GM19035 (cell line): ENCODE data around the gene ZNF132.
"Not testable (repeated sequence)": the region's sequence is repeated elsewhere in the genome, so short reads cannot be mapped to it uniquely, and the experiment has no call there.

ENCODE experiments used
- ATAC-seq: cut with Tn5 transposase; IDR thresholded peaks from one replicate; pipeline ENCODE4 v1.9.1; 2021; ENCODE audit not compliant: unreplicated experiment

ZNF132 gene

GRCh38 chr19:58408152-58409009, 31.6 kb downstream of the ZNF132 start, which contains the start of gene ZNF584:
TSS of gene ZNF584 (plus strand) at chr19:58408649. CDS start at chr19:58409148, 499 bp downstream.
- ATAC-seq: peak; percentile 92

- ATAC-seq: no peak
Measured at GRCh38 chr19:58407658-58408151, 32.2 kb downstream of the ZNF132 start.

DNA sequence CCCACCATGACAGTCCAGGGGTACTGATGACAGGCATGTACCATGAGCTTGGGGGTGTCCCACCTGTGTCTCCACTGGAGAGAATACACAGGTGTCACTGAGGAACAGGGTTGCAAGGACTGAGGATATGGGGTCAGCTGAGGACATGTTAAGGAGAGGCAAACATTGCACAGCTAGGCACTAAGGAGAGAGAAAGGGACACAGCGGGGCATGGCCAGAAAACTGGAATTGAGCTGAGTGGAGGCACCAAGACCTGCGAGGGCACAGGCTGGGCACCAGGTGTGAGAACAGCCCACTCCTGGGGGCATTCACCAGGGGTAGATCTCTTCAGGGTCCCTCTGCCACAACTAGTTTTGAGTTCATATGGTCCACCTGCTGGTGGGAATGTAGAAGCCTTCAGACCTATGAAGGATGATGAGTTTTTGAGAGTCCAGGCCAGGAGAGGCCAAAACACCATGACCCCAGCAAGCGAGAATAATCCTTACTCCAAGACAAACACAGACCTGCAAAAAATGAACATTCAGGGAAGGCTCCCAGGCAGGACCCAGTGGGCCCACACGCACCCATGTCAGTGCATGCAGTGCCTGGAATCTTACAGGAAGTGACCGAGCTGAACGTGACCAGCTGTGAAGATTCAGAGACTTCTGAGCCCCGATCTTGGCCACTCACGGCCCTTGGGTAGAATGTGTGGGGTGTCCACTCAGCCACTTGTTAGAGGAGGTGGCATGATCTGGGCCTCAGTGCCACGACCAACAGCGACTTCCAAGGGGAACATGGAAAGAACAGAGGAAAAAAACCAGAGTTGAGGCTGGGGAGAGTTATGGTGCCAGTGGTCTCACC, 32.9 kb downstream of the ZNF132 start:
- ATAC-seq: no peak

DNA sequence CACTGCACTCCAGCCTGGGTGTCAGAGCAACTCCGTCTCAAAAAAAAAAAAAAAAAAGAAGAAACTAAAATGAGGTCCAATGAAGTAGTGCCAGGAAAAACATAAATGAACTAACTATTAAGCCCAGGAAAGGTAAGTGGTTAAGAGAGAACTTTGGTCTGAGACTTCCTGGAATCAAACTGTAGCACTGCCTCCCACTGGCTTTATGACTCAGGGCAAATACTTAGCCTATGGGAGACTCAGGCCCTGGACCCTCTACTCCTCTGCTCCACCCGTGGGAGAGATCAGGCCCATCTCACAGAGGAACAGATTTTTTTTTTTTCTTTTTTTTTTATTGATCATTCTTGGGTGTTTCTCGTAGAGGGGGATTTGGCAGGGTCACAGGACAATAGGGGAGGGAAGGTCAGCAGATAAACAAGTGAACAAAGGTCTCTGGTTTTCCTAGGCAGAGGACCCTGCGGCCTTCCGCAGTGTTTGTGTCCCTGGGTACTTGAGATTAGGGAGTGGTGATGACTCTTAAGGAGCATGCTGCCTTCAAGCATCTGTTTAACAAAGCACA, 36.0 kb downstream of the ZNF132 start:
- ATAC-seq: not testable (repeated sequence)

DNA sequence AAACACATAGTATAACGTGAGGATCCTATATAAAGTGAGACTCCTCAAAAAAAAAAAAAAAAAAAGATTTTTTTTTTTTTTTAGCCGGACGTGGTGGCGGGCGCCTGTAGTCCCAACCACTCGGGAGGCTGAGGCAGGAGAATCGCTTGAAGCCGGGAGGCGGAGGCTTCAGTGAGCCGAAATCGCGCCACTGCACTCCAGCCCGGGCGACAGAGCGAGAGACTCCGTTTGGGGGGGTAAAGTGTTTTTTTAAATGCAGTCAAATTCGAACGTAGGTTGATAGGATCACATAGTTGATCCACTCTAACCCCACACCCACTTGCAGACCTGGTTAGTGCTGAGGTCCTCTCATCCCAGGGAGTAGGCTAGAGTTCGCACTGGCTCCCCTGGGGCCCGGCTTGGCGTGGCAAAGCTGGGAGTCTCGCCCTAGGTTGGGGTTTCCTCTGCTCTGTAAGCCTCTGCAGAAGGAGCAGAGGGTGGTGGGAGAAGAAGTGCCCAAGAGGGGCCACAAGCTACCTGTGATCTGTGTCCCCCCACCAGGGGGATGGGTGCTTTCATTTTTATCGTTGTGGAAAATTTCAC, 38.0 kb downstream of the ZNF132 start:
- no peak for ATAC-seq

DNA sequence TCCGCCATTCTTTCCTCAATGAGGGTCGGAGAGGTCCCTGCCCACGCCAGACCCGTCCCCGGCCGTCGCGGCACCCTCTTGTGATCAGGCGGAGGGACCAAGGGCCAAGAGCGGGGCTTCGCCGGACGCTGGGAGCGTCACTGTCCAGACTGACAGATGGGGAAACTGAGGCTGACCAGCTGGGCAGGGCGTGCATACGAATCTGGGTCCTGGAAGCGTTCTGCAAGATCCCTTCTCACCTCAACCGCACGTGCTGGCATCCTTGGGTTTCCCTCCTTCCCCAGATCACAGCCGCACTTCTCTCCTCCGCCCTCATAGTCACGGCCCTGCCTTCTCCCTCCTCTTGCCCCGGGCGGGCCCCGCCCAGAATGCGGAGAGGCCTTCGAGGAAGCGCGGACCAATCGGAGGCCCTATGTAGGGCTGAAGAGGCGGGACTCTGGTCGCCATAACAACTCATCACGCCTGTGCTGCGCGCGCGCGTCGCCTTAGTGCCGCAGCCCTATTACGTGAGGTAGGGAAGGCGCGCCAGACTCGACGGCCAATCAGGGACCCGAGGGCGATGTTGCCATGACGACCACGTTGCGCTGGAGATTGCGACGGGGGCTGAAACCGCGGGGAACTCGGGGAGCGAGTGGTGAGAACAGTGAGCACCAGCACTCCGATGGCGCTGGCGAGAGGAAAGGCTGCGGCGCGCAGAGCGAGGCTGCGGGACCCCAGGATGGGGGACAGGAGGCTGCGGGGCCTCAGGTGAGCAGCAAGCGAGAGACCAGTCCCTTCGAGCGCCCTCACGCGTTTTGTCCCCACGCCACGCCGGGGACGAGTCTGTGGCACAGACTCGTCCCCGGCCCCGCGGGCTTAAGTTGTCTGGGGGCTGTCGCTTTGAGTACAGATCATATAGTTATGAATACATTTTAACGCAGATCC, 38.8 kb downstream of the ZNF132 start:
- peak; percentile 99 for ATAC-seq

GRCh38 chr19:58400316-58400915, 39.5 kb downstream of the ZNF132 start:
- no peak for ATAC-seq

DNA sequence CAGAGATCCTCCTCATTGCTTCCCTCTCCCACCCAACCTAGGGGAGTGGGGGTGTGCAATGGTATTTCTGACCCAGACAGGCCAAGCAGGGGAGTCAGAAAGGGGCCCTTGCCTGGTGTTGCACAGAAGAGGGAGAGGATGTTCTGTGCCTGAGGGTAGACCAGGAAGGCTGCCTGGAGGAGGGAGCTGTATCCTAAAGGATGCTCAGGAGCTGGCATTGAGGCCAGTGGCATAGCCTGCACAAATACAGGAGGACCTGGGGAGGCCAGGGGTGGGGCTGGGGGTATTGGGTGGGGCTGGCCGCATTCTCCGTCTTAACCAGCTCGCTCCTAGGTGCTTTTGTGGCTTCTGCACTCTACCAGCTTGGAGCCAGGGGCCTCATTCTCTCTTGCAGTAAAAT, 40.0 kb downstream of the ZNF132 start:
- no peak for ATAC-seq

DNA sequence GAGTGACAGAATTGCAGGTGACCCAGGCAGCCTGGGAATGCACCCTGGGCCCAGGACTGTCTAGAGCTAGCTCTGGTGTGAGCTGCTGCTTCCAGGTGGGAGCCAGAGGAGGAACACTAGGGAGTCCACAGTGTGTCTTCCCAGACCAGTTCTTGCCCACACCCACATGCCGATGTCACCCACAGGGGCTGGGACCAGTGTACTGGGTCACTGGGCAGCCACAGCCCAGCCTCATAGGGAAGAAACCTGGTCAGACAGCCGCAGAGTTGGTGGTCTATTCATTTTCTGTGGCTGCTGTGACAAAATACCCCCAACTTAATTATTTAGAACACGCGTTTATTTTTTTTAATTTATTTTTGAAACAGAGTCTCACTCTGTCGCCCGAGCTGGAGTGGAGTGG, 41.4 kb downstream of the ZNF132 start:
- ATAC-seq: no peak

DNA sequence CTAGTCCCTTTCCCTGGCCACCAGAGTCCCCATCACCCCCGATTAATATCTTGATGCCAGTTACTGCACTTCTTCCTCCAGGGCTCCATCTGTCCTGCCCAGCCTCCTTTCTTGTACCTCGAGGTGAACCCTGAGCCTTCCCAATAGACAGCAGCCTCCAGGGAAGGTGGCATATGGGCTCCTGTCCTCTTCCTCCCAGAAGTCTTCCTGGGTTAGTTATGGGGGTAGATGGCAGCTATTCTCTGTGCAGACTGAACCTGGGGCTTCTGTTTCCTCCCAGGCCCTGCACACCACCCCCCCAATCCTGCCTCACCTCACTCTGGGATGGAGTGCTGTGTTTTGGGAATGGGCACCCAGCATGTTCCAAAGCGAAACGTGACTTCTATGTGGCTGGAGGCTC, 41.9 kb downstream of the ZNF132 start:
- no peak for ATAC-seq

GRCh38 chr19:58397533-58398037, 42.4 kb downstream of the ZNF132 start:
- ATAC-seq: no peak

GRCh38 chr19:58396691-58397532, 43.0 kb downstream of the ZNF132 start:
- no peak for ATAC-seq

DNA sequence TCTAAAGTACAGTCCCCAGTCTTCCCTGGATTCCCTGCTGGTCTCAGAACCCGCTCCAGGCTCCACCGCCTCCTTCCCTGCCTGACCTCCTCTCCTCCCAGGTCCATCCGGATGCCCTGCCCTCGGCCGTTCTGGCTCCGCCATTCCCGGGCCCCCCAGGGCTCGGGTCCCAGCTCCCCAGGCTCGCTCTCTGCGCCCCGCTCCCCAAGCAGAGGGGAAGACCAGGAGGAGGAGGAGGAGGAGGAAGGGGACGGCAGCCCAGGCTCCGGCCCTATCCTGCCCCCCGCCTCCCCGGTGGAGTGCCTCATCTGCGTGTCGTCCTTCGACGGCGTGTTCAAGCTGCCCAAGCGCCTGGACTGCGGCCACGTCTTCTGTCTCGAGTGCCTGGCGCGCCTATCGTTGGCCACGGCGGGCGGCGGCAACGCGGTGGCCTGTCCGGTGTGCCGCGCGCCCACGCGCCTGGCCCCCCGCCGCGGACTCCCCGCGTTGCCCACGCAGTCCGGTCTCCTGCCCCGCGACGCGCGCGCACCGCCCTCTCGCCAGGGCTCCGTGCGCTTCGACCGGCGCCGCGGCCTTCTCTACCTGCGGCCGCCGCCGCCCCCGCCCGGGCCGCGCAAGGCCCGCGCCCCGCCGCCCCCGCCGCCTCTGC, 43.9 kb downstream of the ZNF132 start:
- ATAC-seq: no peak

GRCh38 chr19:58395220-58395978, 44.6 kb downstream of the ZNF132 start, which contains the start of gene RNF225:
TSS of gene RNF225 (plus strand) at chr19:58395656. CDS start at chr19:58396090, 434 bp downstream.
- no peak for ATAC-seq

GRCh38 chr19:58394821-58395219, 45.1 kb downstream of the ZNF132 start:
- ATAC-seq: no peak

DNA sequence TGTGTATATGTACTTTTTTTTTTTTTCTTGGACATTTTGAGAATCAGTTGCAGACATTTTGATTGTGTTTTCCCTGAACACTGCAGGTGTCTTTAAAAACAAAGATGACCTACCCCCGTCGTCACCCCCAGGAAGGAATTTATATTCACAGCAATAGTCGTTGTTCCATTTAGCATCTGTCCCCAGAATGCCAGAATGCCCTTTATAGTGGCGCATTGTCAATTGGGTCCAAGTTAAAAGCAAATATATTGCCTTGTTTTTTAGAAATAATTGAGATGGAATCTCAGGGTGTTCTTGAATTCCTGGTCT, 46.3 kb downstream of the ZNF132 start:
- ATAC-seq: no peak
